A549 treated with AZD9567 at 1 μM for 4 hours (cell line): ENCODE measurements around the gene SCPEP1. TPM values are rescaled to one million over a fixed set of nuclear protein-coding genes. Genes with fewer than 3 reads are reported as not detected.

Experiments used
- total RNA-seq: library from RNA; stranded (reverse); fragments of 200-300 nt; extraction: Qiagen RNA extraction; gene quantifications from 5 replicates; pipeline ENCODE4 v1.2.3, GENCODE V29; 2022; ENCODE audit not compliant: insufficient read depth

SCPEP1 gene, protein sequence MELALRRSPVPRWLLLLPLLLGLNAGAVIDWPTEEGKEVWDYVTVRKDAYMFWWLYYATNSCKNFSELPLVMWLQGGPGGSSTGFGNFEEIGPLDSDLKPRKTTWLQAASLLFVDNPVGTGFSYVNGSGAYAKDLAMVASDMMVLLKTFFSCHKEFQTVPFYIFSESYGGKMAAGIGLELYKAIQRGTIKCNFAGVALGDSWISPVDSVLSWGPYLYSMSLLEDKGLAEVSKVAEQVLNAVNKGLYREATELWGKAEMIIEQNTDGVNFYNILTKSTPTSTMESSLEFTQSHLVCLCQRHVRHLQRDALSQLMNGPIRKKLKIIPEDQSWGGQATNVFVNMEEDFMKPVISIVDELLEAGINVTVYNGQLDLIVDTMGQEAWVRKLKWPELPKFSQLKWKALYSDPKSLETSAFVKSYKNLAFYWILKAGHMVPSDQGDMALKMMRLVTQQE
- 39.0 to 42.9 TPM (median 41.4 TPM) in 5 replicates for total RNA-seq

GRCh38 chr17:56977673-56978395 is at the start of gene SCPEP1:
TSS of gene SCPEP1 (plus strand) at chr17:56978131. CDS start at chr17:56978160, 29 bp downstream.

DNA sequence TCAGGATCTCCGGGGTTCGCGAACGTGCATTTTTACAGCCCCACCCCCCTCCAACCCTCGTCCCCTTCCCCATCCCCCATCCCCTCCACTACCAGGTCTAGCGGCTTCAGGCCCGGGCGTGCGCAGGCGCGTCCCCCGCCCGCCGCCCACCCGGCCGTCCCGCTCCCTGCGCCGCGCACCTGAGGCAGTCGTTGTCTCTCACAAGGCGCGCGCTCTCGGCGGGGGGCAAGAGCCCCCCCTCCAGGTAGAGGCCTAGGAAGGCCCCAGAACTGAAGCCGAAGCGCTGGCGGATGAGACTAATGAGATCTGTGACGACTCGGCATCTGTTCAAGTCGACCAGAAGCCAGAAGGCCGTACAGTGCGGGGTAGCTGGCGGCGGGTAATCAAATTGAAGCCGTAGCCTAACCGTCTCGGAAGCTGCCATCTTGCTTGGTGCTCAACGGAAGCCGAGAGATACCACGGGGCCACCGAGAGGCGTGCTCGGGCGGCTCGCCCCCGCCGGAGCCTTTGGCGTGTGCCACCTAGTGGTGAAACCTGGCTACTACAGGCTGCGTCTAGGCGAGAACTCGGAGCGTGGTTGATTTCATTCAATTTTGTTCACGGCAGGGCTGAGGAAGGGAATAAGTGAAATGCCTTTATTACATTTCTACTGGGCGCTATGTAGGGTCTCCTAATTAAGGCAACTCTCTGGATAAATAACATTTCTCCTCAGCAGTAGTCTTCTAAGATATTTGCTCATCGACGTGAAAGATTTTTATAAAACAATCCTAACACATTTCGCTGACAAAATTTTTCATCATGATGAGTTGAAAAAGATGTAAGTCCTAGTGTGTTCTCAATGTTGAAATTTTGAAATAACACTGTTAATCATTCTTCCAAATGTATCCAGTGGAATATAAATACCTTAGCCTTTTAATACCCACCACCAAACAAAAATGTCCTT is 17.1 kb upstream of the SCPEP1 start, which contains the start of gene COIL:
Gene COIL (minus strand): TSS at position 455 of the 943 bp plus-strand sequence. CDS start 31 bp downstream, at position 424.

Other genes with a start within 250 kb of the SCPEP1 start
- gene C17orf67, start 144.2 kb upstream of the SCPEP1 start, total RNA-seq = 1.5 to 2.6 TPM (median 2.3 TPM) in 5 replicates
- 2.9 to 5.8 TPM (median 4.7 TPM) in 5 replicates for gene DGKE, start 144.0 kb upstream of the SCPEP1 start, total RNA-seq
- 62.7 to 65.7 TPM (median 63.5 TPM) in 5 replicates for gene TRIM25, start 64.1 kb upstream of the SCPEP1 start, total RNA-seq
- 14.1 to 19.2 TPM (median 14.8 TPM) in 5 replicates for gene COIL, start 17.1 kb upstream of the SCPEP1 start, total RNA-seq
- gene AKAP1, start 107.1 kb downstream of the SCPEP1 start, total RNA-seq = 50.7 to 69.3 TPM (median 56.4 TPM) in 5 replicates